GM13977 (cell line): ENCODE measurements around the gene GNAS-AS1.
"Not testable (repeated sequence)": the region's sequence is repeated elsewhere in the genome, so short reads cannot be mapped to it uniquely, and the experiment has no call there.

Source experiments
- DNase-seq: peaks from one replicate; pipeline ENCODE4 v3.0.0; 2012; ENCODE audit warnings: low spot score
- in situ Hi-C: fragments of 300-500 bp; cut with MboI; formaldehyde crosslinking; loops from one replicate; pipeline ENCODE4 v1.12.0; 2022; ENCODE audit warnings: low sequenced_read_pairs, low pct_unique_long_range_greater_than_20kb, mixed read lengths, inconsistent platforms; ENCODE audit not compliant: unreplicated experiment
- TF ChIP-seq, protein P1 (sequence below): IDR thresholded peaks from 2 replicates; pipeline ENCODE4 v1.5.1; 2012; ENCODE audit warnings: mild to moderate bottlenecking, control low read depth; ENCODE audit not compliant: insufficient read depth; ENCODE audit errors: extremely low read depth, missing control alignments

GNAS-AS1 gene

GRCh38 chr20:58825450-58825849 lies 25.3 kb downstream of the GNAS-AS1 start:
- DNase-seq, result no peak
- TF ChIP-seq, protein P1, sequence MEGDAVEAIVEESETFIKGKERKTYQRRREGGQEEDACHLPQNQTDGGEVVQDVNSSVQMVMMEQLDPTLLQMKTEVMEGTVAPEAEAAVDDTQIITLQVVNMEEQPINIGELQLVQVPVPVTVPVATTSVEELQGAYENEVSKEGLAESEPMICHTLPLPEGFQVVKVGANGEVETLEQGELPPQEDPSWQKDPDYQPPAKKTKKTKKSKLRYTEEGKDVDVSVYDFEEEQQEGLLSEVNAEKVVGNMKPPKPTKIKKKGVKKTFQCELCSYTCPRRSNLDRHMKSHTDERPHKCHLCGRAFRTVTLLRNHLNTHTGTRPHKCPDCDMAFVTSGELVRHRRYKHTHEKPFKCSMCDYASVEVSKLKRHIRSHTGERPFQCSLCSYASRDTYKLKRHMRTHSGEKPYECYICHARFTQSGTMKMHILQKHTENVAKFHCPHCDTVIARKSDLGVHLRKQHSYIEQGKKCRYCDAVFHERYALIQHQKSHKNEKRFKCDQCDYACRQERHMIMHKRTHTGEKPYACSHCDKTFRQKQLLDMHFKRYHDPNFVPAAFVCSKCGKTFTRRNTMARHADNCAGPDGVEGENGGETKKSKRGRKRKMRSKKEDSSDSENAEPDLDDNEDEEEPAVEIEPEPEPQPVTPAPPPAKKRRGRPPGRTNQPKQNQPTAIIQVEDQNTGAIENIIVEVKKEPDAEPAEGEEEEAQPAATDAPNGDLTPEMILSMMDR, result no peak
- in situ Hi-C loops, result loop anchor here (25.0 kb wide), 2 partner anchors 338 to 588 kb away; partner anchors contain the start of gene ANKRD60

- TF ChIP-seq, protein P1, result no peak
- no peak for DNase-seq
- in situ Hi-C loops, result loop anchor here (25.0 kb wide), 2 partner anchors 338 to 588 kb away; partner anchors contain the start of gene ANKRD60
Observed at GRCh38 chr20:58824843-58825242, 25.9 kb downstream of the GNAS-AS1 start.

GRCh38 chr20:58822748-58823730 lies 27.7 kb downstream of the GNAS-AS1 start:
- in situ Hi-C loops, result no loop called here
- DNase-seq, result no peak
- TF ChIP-seq, protein P1, result no peak

GRCh38 chr20:58822149-58822548 lies 28.6 kb downstream of the GNAS-AS1 start:
- in situ Hi-C loops, result no loop called here
- TF ChIP-seq, protein P1, result no peak
- DNase-seq, result no peak

DNA sequence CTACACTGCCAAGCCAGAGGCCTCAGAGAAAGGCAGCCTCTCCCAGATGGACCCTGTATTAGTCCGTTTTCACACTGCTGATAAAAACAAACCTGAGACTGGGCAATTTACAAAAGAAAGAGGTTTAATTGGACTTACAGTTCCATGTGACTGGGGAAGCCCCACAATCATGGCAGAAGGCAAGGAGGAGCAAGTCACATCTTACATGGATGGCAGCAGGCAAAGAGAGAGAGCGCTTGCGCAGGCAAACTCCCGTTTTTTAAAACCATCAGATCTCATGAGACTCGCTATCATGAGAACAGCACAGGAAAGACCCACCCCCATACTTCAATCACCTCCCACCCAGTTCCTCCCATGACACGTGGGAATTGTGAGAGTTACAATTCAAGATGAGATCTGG lies 30.2 kb downstream of the GNAS-AS1 start:
- in situ Hi-C loops, DNase-seq: not testable (repeated sequence)

- in situ Hi-C loops, result no loop called here
- TF ChIP-seq, protein P1, result no peak
- DNase-seq, result no peak
Observed at GRCh38 chr20:58819921-58820320, 30.8 kb downstream of the GNAS-AS1 start.

GRCh38 chr20:58818586-58819285 lies 32.0 kb downstream of the GNAS-AS1 start:
- TF ChIP-seq, protein P1, result no peak
- DNase-seq, result no peak
- in situ Hi-C loops, result no loop called here
